Effector memory CD4-positive, alpha-beta T cell (primary cell): Measurements from ENCODE around the gene ZNF789.

Experiments
- DNase-seq, 3 donors: peaks; one replicate each; pipeline ENCODE4 v3.0.0-alpha.2; 2020
- H3K27ac ChIP-seq: 2 replicates; pipeline ENCODE4 v1.7.0; 2013; ENCODE audit warnings: mild to moderate bottlenecking, low read length, moderate library complexity; ENCODE audit not compliant: insufficient read depth, poor library complexity, severe bottlenecking
- H3K27me3 ChIP-seq: replicated peaks from 2 replicates; pipeline ENCODE4 v1.7.0; 2013; ENCODE audit warnings: mild to moderate bottlenecking, low read length; ENCODE audit not compliant: insufficient read depth, control insufficient read depth, poor library complexity, severe bottlenecking
- H3K36me3 ChIP-seq: 2 replicates; pipeline ENCODE4 v1.7.0; 2013; ENCODE audit warnings: mild to moderate bottlenecking, low read length, moderate library complexity; ENCODE audit not compliant: control insufficient read depth, insufficient read depth
- H3K4me1 ChIP-seq: 2 replicates; pipeline ENCODE4 v1.7.0; 2013; ENCODE audit warnings: low read length, mild to moderate bottlenecking; ENCODE audit not compliant: control insufficient read depth, insufficient read depth, poor library complexity, severe bottlenecking
- H3K4me3 ChIP-seq: 2 replicates; pipeline ENCODE4 v1.7.0; 2013; ENCODE audit warnings: low read length, low read depth, mild to moderate bottlenecking; ENCODE audit not compliant: insufficient read depth, poor library complexity, severe bottlenecking
- H3K9me3 ChIP-seq: 2 replicates; pipeline ENCODE4 v1.7.0; 2013; ENCODE audit warnings: mild to moderate bottlenecking, low read length, moderate library complexity; ENCODE audit not compliant: control insufficient read depth

ZNF789 gene

GRCh38 chr7:99478464-99479440, 6.1 kb downstream of the ZNF789 start:
- H3K27me3 ChIP-seq, result no peaks in the 10 kb centered on the region
- H3K27ac ChIP-seq, result no peak overlapping the region
- H3K4me3 ChIP-seq, result no peak overlapping the region
- peaks cover 14% of the 10 kb centered on the region for H3K4me1 ChIP-seq
- no peak for DNase-seq
- no peaks in the 10 kb centered on the region for H3K9me3 ChIP-seq
- H3K36me3 ChIP-seq, result no peaks in the 10 kb centered on the region

GRCh38 chr7:99485094-99485493, 12.4 kb downstream of the ZNF789 start:
- no peaks in the 10 kb centered on the region for H3K27me3 ChIP-seq
- H3K9me3 ChIP-seq, result no peaks in the 10 kb centered on the region
- DNase-seq, result no peak
- no peak overlapping the region for H3K4me3 ChIP-seq
- H3K36me3 ChIP-seq, result no peaks in the 10 kb centered on the region
- no peak overlapping the region for H3K27ac ChIP-seq
- H3K4me1 ChIP-seq, result no peaks in the 10 kb centered on the region

- H3K4me3 ChIP-seq, result no peak overlapping the region
- H3K36me3 ChIP-seq, result peaks cover 16% of the 10 kb centered on the region
- no peaks in the 10 kb centered on the region for H3K4me1 ChIP-seq
- H3K9me3 ChIP-seq, result peaks cover 12% of the 10 kb centered on the region
- no peak overlapping the region for H3K27ac ChIP-seq
- no peaks in the 10 kb centered on the region for H3K27me3 ChIP-seq
- DNase-seq, result no peak
Measured at GRCh38 chr7:99489235-99489634, 16.5 kb downstream of the ZNF789 start.

GRCh38 chr7:99490878-99491277, 18.2 kb downstream of the ZNF789 start:
- no peak overlapping the region for H3K4me3 ChIP-seq
- no peaks in the 10 kb centered on the region for H3K27me3 ChIP-seq
- H3K36me3 ChIP-seq, result peaks cover 33% of the 10 kb centered on the region
- H3K27ac ChIP-seq, result no peak overlapping the region
- no peak for DNase-seq
- peaks cover 13% of the 10 kb centered on the region for H3K9me3 ChIP-seq
- no peaks in the 10 kb centered on the region for H3K4me1 ChIP-seq

- DNase-seq, result no peak
Measured at GRCh38 chr7:99493823-99494222, 21.1 kb downstream of the ZNF789 start.

GRCh38 chr7:99497766-99498545, 25.3 kb downstream of the ZNF789 start:
- peak overlapping the region; percentile 95 for H3K27ac ChIP-seq
- no peak for DNase-seq
- peaks cover 13% of the 10 kb centered on the region for H3K9me3 ChIP-seq
- peak overlapping the region; percentile 93 for H3K4me3 ChIP-seq
- no peaks in the 10 kb centered on the region for H3K27me3 ChIP-seq
- H3K4me1 ChIP-seq, result peaks cover 27% of the 10 kb centered on the region
- H3K36me3 ChIP-seq, result peaks cover 47% of the 10 kb centered on the region

More at GRCh38 chr7:99493823-99494222, 21.1 kb downstream of the ZNF789 start:
- H3K9me3 ChIP-seq, result peaks cover 13% of the 10 kb centered on the region
- H3K27me3 ChIP-seq, result no peaks in the 10 kb centered on the region
- no peak overlapping the region for H3K4me3 ChIP-seq
- peaks cover 51% of the 10 kb centered on the region for H3K36me3 ChIP-seq
- H3K4me1 ChIP-seq, result peaks cover 17% of the 10 kb centered on the region
- H3K27ac ChIP-seq, result no peak overlapping the region

- peaks cover 8% of the 10 kb centered on the region for H3K9me3 ChIP-seq
- H3K27ac ChIP-seq, result peak overlapping the region; percentile 95
- H3K4me1 ChIP-seq, result peaks cover 27% of the 10 kb centered on the region
- H3K36me3 ChIP-seq, result peaks cover 41% of the 10 kb centered on the region
- no peak for DNase-seq
- H3K4me3 ChIP-seq, result peak overlapping the region; percentile 93
- H3K27me3 ChIP-seq, result no peaks in the 10 kb centered on the region
Measured at GRCh38 chr7:99498546-99498944, 25.9 kb downstream of the ZNF789 start.

GRCh38 chr7:99499371-99499720, 26.7 kb downstream of the ZNF789 start:
- H3K4me3 ChIP-seq, result peak overlapping the region; percentile 93
- DNase-seq, result no peak
- H3K36me3 ChIP-seq, result peaks cover 33% of the 10 kb centered on the region

GRCh38 chr7:99499721-99500636, 27.3 kb downstream of the ZNF789 start, which contains the start of gene ZNF394:
Gene ZNF394 (minus strand): TSS chr7:99500281. CDS start chr7:99500093, 188 bp downstream.
- Histone ChIP-seq H3K4me3 (peak within 1 kb of the TSS; percentile 93), H3K9me3 (no peaks in the 10 kb centered on the region), H3K36me3 (peaks cover 27% of the 10 kb centered on the region), H3K4me1 (peaks cover 29% of the 10 kb centered on the region), H3K27me3 (no peaks in the 10 kb centered on the region), H3K27ac (peak within 1 kb of the TSS; percentile 95)
- peak; percentile 72 to 84 (median 80) for DNase-seq

More at GRCh38 chr7:99499371-99499720, 26.7 kb downstream of the ZNF789 start:
- H3K27ac ChIP-seq, result peak overlapping the region; percentile 95
- H3K4me1 ChIP-seq, result peaks cover 29% of the 10 kb centered on the region
- no peaks in the 10 kb centered on the region for H3K9me3 ChIP-seq
- no peaks in the 10 kb centered on the region for H3K27me3 ChIP-seq
